DND-41 (cell line): ENCODE measurements around the gene HOXA2.

ENCODE experiments used
- EZH2 ChIP-seq: IDR thresholded peaks from 3 replicates; pipeline ENCODE4 v1.6.1; 2012; ENCODE audit warnings: borderline replicate concordance, low read depth, mild to moderate bottlenecking, moderate library complexity, low read length, inconsistent platforms; ENCODE audit not compliant: severe bottlenecking
- TF ChIP-seq, protein P1 (sequence below): IDR thresholded peaks from 2 replicates; pipeline ENCODE4 v1.5.1; 2012; ENCODE audit warnings: borderline replicate concordance, low read length, moderate library complexity, mild to moderate bottlenecking; ENCODE audit not compliant: poor library complexity, severe bottlenecking; ENCODE audit errors: extremely low read depth

DNA sequence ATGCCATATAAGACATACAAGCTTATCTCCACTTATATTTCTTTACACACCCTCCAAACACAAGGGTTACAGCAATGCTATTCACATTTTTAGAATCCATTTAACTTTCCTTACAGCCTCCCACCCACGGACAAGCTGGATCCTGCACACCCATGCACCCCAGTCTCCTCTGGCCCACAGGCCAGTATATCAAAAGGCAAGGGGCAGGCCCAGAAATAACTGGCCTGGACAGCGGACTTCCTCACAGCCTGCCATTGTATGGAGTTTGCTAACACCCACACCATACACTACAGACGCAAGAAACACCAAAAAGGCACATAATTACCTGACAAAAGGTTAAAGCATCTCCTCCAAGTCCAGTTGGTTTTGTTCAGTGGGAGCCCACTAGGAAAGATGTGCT is 16.1 kb upstream of the HOXA2 start:
- TF ChIP-seq, protein P1, sequence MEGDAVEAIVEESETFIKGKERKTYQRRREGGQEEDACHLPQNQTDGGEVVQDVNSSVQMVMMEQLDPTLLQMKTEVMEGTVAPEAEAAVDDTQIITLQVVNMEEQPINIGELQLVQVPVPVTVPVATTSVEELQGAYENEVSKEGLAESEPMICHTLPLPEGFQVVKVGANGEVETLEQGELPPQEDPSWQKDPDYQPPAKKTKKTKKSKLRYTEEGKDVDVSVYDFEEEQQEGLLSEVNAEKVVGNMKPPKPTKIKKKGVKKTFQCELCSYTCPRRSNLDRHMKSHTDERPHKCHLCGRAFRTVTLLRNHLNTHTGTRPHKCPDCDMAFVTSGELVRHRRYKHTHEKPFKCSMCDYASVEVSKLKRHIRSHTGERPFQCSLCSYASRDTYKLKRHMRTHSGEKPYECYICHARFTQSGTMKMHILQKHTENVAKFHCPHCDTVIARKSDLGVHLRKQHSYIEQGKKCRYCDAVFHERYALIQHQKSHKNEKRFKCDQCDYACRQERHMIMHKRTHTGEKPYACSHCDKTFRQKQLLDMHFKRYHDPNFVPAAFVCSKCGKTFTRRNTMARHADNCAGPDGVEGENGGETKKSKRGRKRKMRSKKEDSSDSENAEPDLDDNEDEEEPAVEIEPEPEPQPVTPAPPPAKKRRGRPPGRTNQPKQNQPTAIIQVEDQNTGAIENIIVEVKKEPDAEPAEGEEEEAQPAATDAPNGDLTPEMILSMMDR = no peak
- no peak for TF ChIP-seq EZH2
